Neural crest cell (in vitro differentiated cells): ENCODE results near the gene CDHR2. TPM values are rescaled to one million over a fixed set of nuclear protein-coding genes. Genes with fewer than 3 reads are reported as not detected.

ENCODE experiments used
- DNase-seq: peaks from one replicate; pipeline ENCODE4 v3.0.0; 2021; ENCODE audit warnings: low read depth, mixed read lengths, low spot score
- H3K27ac Mint-ChIP-seq: one replicate; pipeline ENCODE4 v1.8.0; 2021; ENCODE audit warnings: mild to moderate bottlenecking, mixed read lengths; ENCODE audit not compliant: unreplicated experiment
- H3K27me3 Mint-ChIP-seq: 2 replicates; pipeline ENCODE4 v1.8.0; 2021; ENCODE audit warnings: low read depth, mild to moderate bottlenecking, mixed read lengths
- H3K36me3 Mint-ChIP-seq: 2 replicates; pipeline ENCODE4 v1.8.0; 2021; ENCODE audit warnings: low read depth, mild to moderate bottlenecking, mixed read lengths
- H3K4me1 Mint-ChIP-seq: 2 replicates; pipeline ENCODE4 v1.8.0; 2021; ENCODE audit warnings: mixed read lengths
- H3K4me3 Mint-ChIP-seq: one replicate; pipeline ENCODE4 v1.8.0; 2021; ENCODE audit warnings: mild to moderate bottlenecking, mixed read lengths
- H3K9me3 Mint-ChIP-seq: 2 replicates; pipeline ENCODE4 v1.8.0; 2021; ENCODE audit warnings: mixed read lengths
- total RNA-seq: library from RNA; stranded (reverse); gene quantifications from 2 replicates; pipeline ENCODE4 v1.2.1, GENCODE V29; 2021
- TF ChIP-seq, protein P1 (sequence below): fragments of 200-600 bp; sonication (generic); conservative IDR thresholded peaks from 2 replicates; pipeline ENCODE4 v1.5.0; 2021; ENCODE audit warnings: antibody characterized with exemption, mild to moderate bottlenecking

The CDHR2 gene
- total RNA-seq, 1 donor from 2014 or later: not detected

DNA sequence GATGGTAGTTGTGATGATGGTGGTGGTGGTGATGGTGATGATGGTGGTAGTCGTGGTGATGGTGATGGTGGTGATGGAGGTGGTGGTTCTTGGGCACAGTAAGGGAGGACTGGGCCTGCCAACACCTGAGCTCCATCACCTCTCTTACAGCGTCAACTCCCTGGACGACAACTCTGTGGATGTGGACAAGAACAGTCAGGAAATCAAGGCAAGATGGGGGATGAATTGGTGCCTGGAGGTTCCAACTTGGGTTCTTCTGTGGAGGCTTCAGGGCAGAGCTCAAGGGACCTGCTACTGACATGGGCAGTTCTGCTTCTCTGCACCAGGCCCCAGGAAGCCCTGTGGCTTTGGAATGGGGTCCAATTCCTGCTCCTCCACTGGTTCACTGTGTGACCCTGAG lies 43.4 kb downstream of the CDHR2 start:
- DNase-seq: no peak
- Mint-ChIP-seq H3K36me3 (peaks cover 17% of the 10 kb centered on the region), H3K4me1 (peaks cover 17% of the 10 kb centered on the region), H3K9me3 (peaks cover 7% of the 10 kb centered on the region), H3K27ac (no peak overlapping the region), H3K4me3 (no peak overlapping the region), H3K27me3 (no peaks in the 10 kb centered on the region)
- TF ChIP-seq, protein P1, sequence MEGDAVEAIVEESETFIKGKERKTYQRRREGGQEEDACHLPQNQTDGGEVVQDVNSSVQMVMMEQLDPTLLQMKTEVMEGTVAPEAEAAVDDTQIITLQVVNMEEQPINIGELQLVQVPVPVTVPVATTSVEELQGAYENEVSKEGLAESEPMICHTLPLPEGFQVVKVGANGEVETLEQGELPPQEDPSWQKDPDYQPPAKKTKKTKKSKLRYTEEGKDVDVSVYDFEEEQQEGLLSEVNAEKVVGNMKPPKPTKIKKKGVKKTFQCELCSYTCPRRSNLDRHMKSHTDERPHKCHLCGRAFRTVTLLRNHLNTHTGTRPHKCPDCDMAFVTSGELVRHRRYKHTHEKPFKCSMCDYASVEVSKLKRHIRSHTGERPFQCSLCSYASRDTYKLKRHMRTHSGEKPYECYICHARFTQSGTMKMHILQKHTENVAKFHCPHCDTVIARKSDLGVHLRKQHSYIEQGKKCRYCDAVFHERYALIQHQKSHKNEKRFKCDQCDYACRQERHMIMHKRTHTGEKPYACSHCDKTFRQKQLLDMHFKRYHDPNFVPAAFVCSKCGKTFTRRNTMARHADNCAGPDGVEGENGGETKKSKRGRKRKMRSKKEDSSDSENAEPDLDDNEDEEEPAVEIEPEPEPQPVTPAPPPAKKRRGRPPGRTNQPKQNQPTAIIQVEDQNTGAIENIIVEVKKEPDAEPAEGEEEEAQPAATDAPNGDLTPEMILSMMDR: no peak

DNA sequence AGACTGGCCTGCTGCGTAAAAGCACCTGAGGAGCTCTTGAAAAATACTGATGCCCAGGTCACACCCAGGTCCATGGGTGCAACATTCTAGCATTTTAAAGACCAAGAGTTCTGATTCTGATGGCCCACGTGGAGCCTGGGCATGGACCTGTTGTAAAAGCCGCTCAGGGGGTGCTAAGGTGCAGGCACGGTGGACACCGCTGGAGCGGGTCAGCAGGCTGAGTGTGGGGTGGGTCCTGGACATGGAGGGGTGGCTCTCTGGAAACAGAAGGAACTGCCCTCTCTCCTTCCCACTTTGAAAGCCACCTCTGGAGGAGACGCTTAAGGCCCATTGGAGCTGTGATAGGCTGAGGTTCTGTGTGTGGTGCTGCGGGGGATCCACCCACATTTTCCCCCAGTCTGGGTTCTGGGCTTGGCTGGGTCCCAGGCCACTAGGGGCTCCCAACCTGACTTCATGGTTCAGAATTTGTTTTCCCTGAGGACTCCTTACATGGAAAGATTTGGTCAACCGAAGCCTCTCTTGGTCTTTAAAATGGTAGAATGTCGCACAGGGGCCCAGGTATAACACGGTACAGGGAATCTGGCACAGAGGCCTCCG lies 44.2 kb downstream of the CDHR2 start:
- Mint-ChIP-seq H3K27ac (peak overlapping the region; percentile 60), H3K4me3 (no peak overlapping the region), H3K27me3 (no peaks in the 10 kb centered on the region), H3K36me3 (peaks cover 11% of the 10 kb centered on the region), H3K4me1 (peaks cover 12% of the 10 kb centered on the region), H3K9me3 (peaks cover 2% of the 10 kb centered on the region)
- TF ChIP-seq, protein P1: no peak
- DNase-seq: no peak

DNA sequence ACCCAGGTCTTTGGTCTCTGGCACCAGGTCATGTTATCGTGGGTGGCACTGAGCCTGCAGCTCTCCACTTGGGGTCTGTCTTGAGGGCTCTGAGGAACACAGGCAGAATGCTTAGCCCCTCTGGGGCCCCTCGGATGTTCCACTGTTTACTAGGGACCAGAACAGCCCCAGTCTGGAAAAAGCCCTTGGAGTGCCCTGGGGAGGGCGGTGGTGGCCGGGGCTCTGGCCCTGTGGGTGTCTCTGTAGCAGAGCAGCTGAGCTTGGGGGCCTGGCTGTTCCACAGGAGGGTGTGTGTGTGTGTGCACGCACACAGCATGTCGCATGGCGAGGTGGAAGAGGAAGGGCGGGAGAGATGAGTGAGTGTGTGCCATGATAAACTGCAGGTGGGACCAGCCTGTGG lies 45.4 kb downstream of the CDHR2 start:
- Mint-ChIP-seq H3K27me3 (no peaks in the 10 kb centered on the region), H3K9me3 (no peaks in the 10 kb centered on the region), H3K36me3 (peaks cover 12% of the 10 kb centered on the region), H3K4me3 (no peak overlapping the region), H3K27ac (peak overlapping the region; percentile 75), H3K4me1 (peaks cover 12% of the 10 kb centered on the region)
- TF ChIP-seq, protein P1: no peak
- DNase-seq: no peak

DNA sequence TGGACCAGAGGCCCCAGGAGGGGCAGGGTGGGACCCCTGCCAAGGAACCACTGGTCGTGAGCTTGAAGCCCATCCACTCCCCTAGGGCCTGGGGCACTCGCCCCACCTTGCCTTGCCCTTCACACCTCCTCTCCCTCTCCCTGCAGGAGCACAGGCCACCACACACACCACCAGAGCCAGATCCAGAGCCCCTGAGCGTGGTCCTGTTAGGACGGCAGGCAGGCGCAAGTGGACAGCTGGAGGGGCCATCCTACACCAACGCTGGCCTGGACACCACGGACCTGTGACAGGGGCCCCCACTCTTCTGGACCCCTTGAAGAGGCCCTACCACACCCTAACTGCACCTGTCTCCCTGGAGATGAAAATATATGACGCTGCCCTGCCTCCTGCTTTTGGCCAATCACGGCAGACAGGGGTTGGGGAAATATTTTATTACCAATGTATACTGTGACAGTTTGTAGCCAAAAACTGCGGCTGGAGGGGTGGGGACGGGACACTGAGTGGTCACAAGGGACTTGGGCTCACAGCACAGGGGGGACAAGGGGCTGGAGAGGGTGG lies 46.3 kb downstream of the CDHR2 start:
- no peak overlapping the region for H3K4me3 Mint-ChIP-seq
- DNase-seq: no peak
- H3K4me1 Mint-ChIP-seq: peaks cover 12% of the 10 kb centered on the region
- H3K27ac Mint-ChIP-seq: peak overlapping the region; percentile 50
- H3K36me3 Mint-ChIP-seq: peaks cover 12% of the 10 kb centered on the region
- TF ChIP-seq, protein P1: no peak
- H3K27me3 Mint-ChIP-seq: no peaks in the 10 kb centered on the region
- no peaks in the 10 kb centered on the region for H3K9me3 Mint-ChIP-seq

DNA sequence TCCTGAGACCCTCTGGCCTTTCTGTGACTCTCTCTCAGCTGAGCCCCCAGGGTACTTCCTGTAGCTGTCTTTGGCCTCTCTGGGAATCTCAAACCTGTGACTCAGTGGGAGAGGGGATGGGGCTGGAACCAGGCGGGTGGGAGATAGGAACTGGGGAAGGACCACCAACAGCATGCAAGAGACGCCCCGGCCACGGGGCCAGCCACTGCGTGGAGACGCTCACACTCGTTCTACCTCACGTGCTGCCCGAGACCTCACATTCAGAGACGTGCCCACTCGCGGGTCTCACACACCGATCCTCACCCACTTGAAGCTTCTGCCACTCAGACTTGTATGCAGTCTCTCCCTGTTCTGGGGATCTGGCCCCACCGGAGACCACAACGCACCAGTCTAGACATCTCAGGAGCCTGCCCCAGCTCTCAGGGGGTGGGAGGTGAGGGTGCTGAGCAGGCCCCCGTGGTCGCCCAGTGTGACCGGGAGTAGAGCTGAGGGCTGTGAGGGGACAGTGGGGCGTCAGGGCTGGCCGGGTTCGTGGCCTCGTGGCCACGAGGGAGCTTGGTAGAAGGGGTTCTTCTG lies 47.0 kb downstream of the CDHR2 start:
- Mint-ChIP-seq H3K4me3 (no peak overlapping the region), H3K27ac (no peak overlapping the region), H3K9me3 (no peaks in the 10 kb centered on the region), H3K27me3 (no peaks in the 10 kb centered on the region), H3K36me3 (peaks cover 7% of the 10 kb centered on the region), H3K4me1 (peaks cover 12% of the 10 kb centered on the region)
- no peak for DNase-seq
- TF ChIP-seq, protein P1: no peak
